ENCODE measurements around the gene CLEC4C.

CLEC4C gene

DNA sequence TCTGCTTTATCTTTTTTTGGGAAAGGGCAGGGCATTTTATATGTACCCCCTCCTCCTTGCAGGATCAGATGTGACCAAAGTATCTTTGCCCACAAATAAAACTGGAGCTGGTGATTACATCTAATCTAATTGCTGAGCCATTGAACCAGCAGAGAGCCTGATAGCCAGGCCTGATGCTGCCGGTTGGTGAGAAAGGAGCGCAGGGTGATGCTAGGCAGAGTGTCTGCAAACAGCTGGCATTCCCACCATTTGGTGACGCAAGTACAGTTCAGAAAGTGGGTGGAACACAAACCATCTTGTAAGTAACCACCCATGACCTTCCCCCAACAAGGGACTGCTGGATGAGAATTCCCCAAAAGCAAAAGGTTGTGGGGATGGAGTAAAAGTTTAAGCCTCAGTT lies 23.2 kb downstream of the CLEC4C start:
- DNase-seq (ENCODE audit: low spot score): no peak

DNA sequence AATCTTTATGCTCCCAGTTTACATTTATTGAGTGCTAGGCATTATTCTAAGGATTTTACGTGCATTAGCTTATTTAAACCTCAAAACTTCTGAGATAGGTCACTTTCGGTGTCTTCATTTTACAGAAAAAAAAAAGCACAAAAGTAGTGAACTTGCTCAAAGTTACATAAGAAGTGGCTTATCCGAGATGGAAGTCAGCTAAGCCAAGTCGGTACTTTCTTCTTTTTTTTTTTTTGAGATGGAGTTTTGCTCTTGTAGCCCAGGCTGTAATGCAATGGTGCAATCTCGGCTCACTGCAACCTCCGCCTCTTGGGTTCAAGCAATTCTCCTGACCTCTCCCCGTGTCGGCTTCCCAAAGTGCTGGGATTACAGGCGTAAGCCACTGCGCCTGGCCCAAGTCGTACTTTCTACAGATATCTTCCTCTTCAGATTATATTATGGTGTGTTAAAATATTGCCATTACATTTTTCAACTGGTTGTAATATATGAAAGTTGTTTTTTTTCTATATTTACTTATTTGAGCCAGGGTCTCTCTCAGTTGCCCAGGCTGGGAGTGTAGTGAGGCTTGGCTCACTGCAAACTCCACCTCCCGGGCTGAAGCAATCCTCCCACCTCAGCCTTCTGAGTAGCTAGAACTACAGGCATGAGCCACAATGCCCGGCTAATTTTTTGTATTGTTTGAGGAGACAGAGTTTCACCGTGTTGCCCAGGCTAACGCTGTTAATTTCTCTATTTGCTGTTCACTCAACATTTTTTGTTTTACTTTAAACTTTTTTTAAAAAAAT lies 27.0 kb downstream of the CLEC4C start:
- DNase-seq (ENCODE audit: low spot score): no peak

DNA sequence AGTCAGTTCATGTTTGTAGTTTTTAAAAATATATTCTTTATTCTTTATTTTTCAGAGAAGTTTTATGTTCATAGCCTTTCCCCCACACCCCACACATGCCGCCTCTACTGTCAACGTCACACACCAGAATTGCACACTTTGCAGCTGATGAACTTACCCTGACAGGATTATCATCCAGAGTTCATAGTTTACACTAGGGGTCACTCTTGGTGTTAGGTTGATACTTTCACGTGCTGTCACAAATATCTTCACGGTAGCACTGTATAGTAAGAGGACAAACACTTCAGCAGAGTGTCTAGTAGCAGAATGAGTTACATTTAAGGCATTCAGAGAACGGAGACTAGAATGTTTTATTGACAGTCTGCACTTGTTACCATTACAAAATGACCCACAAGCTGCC lies 30.8 kb downstream of the CLEC4C start:
- DNase-seq (ENCODE audit: low spot score): peak; percentile 8

DNA sequence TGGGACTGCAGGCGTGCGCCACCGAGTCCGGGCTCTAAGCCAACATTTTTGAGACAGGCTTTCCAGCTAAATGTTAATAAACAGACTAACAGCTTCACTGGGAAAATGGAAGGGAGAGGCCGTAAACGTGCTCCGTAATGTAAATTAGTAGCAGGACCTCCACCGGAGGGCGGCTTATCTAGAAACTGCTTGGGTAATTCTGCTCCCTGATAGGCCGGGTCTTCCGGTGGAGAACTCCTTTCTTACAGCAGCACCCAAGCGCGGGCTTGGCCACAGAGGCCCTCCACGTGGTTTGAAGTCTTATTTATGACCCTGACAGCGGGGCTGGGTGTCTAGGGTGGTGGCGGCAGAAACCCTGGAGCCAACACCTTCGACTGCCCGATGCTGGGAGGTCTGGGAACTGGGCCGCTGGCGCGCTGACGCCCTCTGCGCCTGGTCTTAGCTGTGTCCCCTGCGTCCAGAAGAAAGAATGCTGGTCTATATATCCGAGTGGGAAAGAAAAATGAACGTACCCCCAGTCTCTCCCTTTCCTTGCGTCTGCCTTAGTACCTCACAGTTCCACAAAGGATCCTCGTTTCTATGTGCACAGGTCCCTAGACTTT lies 34.2 kb downstream of the CLEC4C start:
- DNase-seq (ENCODE audit: low spot score): no peak

DNA sequence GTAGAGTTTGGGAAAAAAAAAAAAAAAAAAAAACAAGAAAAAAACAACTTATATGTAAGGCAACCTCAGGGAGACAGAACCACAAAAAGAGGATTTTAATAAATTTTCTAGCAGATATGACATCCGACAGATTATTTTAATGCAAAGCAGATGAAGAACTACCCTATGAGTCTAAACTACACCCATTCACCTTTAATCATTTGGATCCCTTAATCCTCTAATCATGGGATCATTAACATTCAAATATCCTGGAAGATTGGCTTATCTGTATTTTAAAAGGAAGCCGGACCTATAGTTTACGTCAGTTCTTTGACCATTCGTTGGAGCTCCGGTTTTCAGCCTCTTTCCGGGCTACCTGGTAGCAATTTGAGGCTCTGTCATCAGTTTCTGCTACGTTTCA lies 36.0 kb downstream of the CLEC4C start, which contains the start of gene DPPA3:
TSS of gene DPPA3 (plus strand) at position 301 of the 400 bp plus-strand sequence. CDS start 138 bp downstream, outside the sequence.
- DNase-seq (ENCODE audit: low spot score): no peak

DNA sequence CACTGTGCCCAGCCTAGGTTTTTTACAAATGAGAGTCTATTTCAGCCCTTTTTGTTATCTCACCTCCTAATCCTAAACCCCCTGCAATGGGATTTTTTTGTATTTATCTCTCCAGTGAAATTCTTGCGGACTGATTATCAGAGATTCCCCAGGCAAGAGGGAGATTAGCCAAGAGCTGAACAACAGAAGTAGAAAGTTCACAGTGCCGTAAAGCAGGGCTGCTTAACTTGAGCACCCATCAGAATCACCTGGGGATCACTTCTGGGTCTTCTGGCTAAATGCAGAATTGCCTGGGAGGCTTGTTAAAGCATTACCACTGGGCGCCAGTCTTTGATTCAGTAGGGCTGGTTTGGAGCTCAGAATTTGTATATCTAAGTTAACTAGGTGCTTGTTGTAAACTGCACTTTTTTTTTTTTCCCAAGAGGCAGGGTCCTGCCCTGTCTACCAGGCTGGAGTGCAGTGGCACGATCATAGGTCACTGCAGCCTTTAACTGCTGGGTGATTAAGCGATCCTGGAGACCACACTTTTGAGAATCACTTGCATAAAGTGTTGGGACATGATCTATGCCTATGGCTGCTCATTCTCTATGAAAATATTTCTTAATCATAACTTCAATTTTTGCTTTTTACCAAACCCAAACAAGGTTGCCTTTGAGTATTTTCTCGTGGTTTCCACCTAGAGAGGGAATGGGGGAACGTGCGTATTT lies 37.1 kb downstream of the CLEC4C start:
- no peak for DNase-seq (ENCODE audit: low spot score)

DNA sequence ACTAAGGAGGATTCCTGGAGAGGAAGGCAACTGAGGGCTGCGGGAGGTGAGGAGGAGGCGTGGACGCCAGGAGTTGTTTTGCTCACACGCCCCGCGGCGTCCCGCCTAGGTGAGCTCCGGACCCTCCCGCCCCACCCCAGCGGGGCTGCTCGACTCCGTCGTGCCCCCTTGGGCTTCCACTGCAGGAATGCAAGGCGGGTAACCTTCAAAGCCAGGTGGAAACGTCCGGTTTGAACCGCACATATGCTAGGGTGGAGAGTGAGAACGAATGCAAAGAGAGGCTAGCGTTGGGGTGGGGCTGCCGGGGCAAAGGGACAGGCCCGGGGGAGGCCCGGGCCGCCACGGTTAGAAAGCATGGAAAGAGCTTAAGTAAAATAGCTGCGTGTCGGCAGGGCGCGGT lies 41.3 kb downstream of the CLEC4C start:
- no peak for DNase-seq (ENCODE audit: low spot score)

DNA sequence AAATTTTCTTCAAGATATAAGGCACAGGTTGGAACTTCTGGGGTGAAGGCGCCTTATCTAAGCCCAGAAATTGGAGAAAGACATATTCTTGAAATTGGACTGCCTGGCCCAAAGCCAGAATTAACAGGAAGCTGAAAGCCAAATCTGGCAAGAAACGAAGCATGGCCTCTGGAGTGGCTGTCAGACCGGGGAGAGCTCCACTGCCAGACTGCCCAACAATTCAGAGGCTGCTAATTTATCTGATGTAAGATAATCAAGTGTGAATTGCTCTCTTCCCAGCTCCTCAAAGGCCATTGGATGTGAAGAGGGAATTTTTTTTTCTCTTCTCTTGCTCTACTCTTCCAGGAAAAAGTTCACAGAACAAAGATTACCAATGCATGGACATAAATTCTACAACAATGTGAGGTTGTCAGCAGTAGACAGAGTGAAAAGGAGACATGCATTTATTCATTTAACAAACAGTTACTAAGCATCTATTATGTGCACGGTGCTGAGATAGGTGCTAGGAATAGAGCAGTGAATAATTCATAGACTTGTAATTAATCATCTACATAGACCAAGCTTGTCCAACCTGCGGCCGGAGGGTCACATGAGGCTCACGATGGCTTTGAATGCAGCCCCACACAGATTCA lies 51.5 kb downstream of the CLEC4C start, which contains the start of gene GDF3:
TSS of gene GDF3 (minus strand) at position 210 of the 632 bp plus-strand sequence. CDS start at position 163, 47 bp downstream.
- no peak for DNase-seq (ENCODE audit: low spot score)

DNA sequence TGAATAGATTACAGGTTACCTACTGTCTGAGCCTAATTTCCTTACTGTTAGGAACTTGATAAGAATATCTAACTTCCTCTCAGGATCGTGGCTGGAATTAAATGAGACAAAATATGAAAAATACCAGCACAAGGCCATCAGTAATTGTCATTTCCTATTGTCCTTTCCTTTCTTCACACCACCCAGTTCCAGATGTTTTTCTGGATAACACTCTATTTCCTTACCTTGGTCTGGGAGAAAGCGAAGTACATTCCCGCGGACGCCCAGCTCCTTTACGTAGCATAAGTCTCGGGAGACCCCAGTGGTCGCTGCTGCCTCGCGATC lies 52.0 kb downstream of the CLEC4C start:
- DNase-seq (ENCODE audit: low spot score): no peak

DNA sequence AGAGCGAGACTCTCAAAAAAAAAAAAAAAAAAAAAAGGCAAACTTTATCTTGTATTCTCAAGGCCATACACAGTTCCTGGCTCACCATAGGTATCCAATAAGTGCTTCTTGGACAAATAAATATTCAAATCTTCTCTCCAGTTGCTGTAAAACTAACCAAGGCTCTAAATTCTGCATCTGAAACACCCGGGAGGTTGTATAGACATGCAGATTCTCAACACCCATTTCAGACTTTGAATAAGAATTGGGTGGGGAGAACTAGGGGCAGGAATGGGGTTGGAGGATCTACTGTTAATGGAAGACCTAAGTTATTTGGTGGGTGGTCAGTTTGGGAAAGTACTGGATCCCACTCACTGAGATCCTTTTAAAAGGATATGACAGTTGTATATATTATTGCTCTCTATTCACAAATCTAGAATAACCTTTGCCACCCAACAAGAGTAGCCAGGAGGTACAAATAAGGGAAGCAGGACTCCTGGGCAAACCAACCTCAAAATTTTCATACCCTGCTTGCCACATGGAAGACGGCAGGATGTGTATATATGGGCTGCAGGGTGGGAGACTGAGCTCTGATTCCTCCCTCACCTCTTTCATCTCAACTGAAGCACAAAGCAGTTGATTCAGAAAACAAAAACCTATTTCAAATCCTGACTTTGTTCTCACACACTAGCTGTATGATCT lies 52.5 kb downstream of the CLEC4C start:
- DNase-seq (ENCODE audit: low spot score): no peak

DNA sequence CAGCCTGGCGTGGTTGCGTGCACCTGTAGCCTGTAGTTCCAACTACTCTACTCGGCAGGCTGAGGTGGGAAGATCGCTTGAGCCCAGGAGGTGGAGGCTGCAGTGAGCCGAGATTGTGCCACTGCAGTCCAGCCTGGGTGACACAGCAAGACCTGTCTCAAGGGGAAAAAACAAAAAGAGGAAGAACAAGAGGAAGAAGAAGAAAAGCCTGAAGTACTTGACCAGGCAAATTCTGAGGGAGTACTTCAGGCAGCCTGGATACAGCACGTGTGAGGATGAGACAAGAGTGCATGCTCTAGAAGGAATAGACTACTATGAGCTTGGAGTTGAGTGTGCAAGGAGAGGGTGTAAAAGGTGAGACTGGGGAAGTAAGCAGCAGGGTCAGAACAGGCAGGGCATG lies 53.4 kb downstream of the CLEC4C start:
- no peak for DNase-seq (ENCODE audit: low spot score)

DNA sequence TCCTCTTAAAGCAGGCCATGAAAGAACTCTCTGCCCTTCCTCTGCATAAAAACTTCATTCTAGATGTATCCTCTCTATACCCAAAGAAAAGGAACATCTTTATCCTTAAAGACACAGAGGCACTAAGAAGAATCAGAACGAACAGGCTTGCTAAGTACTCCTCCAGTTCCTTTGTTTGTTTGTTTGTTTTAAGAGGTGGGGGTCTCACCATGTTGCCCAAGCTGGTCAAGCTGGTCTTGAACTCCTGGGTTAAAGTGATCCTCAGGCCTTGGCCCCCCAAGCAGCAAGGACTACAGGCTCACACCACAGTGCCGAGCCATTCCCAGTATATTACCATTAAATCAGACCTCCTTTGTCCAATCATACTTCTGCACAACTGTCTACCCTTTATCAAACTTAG lies 65.6 kb downstream of the CLEC4C start:
- no peak for DNase-seq (ENCODE audit: low spot score)

All from kidney tubule cell (primary cell).